CD4-positive, CD25-positive, alpha-beta regulatory T cell (primary cell): ENCODE results near the gene OVOL2. TPM values are rescaled to one million over a fixed set of nuclear protein-coding genes. Genes with fewer than 3 reads are reported as not detected.

Experiments used
- ATAC-seq, 2 donors: fragments of 150-1000 bp; cut with Tn5 transposase; one replicate each; pipeline ENCODE4 v1.10.0; 2021; ENCODE audit warnings: low read depth in 2 of 2, moderate number of reproducible peaks in 2 of 2, moderate library complexity in 1 of 2
- DNase-seq, 3 donors: peaks; one replicate each; pipeline versions ENCODE4 v3.0.0 to v3.0.0-alpha.2; 2012 to 2022; ENCODE audit warnings: mixed read lengths in 1 of 3
- H3K27ac ChIP-seq: one replicate; pipeline ENCODE4 v1.7.0; 2013; ENCODE audit warnings: mild to moderate bottlenecking, low read length; ENCODE audit not compliant: insufficient read depth, poor library complexity, severe bottlenecking
- H3K27me3 ChIP-seq: one replicate; pipeline ENCODE4 v1.7.0; 2013; ENCODE audit warnings: low read length; ENCODE audit not compliant: control insufficient read depth, insufficient read depth
- H3K36me3 ChIP-seq: one replicate; pipeline ENCODE4 v1.7.0; 2013; ENCODE audit warnings: mild to moderate bottlenecking, low read length, moderate library complexity; ENCODE audit not compliant: control insufficient read depth, insufficient read depth
- H3K4me1 ChIP-seq: 2 replicates; pipeline ENCODE4 v1.7.0; 2013; ENCODE audit warnings: mild to moderate bottlenecking, low read length; ENCODE audit not compliant: insufficient read depth, control insufficient read depth, poor library complexity, severe bottlenecking
- H3K4me3 ChIP-seq: one replicate; pipeline ENCODE4 v1.7.0; 2013; ENCODE audit warnings: low read depth, mild to moderate bottlenecking, low read length, moderate library complexity
- H3K9me3 ChIP-seq, 2 experiments: 1 replicate in 1 of 2; 2 replicates in 1 of 2; pipeline ENCODE4 v1.7.0; 2013; ENCODE audit warnings: low read length in 2 of 2, mild to moderate bottlenecking in 1 of 2, moderate library complexity in 1 of 2; ENCODE audit not compliant: control insufficient read depth in 2 of 2
- H3K27ac Mint-ChIP-seq, 3 donors: one replicate each; pipeline ENCODE4 v1.8.0; 2020 to 2022; ENCODE audit warnings: mild to moderate bottlenecking in 3 of 3, mixed read lengths in 3 of 3, moderate library complexity in 2 of 3
- H3K27me3 Mint-ChIP-seq: one replicate; pipeline ENCODE4 v1.8.0; 2022; ENCODE audit warnings: mild to moderate bottlenecking, mixed read lengths
- H3K36me3 Mint-ChIP-seq: one replicate; pipeline ENCODE4 v1.8.0; 2020; ENCODE audit warnings: mixed read lengths
- H3K4me1 Mint-ChIP-seq, 4 donors: one replicate each; pipeline ENCODE4 v1.8.0; 2020 to 2022; ENCODE audit warnings: mixed read lengths in 4 of 4, mild to moderate bottlenecking in 1 of 4
- H3K4me3 Mint-ChIP-seq, 4 donors: one replicate each; pipeline ENCODE4 v1.8.0; 2020 to 2022; ENCODE audit warnings: mild to moderate bottlenecking in 4 of 4, mixed read lengths in 4 of 4, moderate library complexity in 3 of 4
- H3K9me3 Mint-ChIP-seq, 7 donors: one replicate each; pipeline ENCODE4 v1.8.0; 2020 to 2022; ENCODE audit warnings: mixed read lengths in 7 of 7, mild to moderate bottlenecking in 3 of 7, moderate library complexity in 2 of 7
- polyA plus RNA-seq, 4 donors: library from polyadenylated mRNA; unstranded; fragments of 300-500 nt; fragmentation: Illumina TruSeq; gene quantifications; one replicate each; pipeline ENCODE4 v1.2.3, GENCODE V29; 2021
- total RNA-seq: library from RNA; stranded (reverse); gene quantifications from one replicate; pipeline ENCODE4 v1.2.3, GENCODE V29; 2022

OVOL2 gene
- total and polyA plus RNA-seq, 5 donors from 2014 or later, result not detected

DNA sequence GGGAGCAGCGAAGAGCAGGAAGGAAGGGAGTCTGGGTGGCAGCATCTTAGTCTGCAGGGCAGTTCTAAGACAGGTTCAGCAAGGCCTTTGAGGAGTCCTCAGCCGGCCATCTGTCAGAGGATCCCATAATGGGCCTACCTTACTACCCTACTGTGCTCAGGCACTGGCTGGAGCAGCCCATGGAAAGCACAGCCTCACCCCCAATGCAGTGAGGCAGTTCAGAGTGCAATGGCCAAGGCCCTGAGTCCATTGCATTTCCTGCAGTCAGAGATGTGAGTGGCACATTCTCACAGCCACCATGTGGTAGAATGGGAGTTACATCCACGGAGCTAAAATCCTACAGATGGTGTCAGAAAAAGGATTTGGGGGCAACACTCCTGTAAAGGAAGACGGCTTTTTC, 19.4 kb upstream of the OVOL2 start:
- DNase-seq (no peak), ATAC-seq (no peak)
- no peak overlapping the region for H3K27ac Mint-ChIP-seq
- Histone ChIP-seq H3K27me3 (no peaks in the 10 kb centered on the region), H3K4me3 (no peak overlapping the region), H3K36me3 (no peaks in the 10 kb centered on the region), H3K9me3 (no peaks in the 10 kb centered on the region), H3K4me1 (no peaks in the 10 kb centered on the region), H3K27ac (no peak overlapping the region)
- H3K4me3 Mint-ChIP-seq, result no peak overlapping the region
- no peaks in the 10 kb centered on the region for H3K4me1 Mint-ChIP-seq
- H3K36me3 Mint-ChIP-seq, result no peaks in the 10 kb centered on the region
- H3K9me3 Mint-ChIP-seq, result no peaks in the 10 kb centered on the region
- H3K27me3 Mint-ChIP-seq, result peaks cover 23% of the 10 kb centered on the region

DNA sequence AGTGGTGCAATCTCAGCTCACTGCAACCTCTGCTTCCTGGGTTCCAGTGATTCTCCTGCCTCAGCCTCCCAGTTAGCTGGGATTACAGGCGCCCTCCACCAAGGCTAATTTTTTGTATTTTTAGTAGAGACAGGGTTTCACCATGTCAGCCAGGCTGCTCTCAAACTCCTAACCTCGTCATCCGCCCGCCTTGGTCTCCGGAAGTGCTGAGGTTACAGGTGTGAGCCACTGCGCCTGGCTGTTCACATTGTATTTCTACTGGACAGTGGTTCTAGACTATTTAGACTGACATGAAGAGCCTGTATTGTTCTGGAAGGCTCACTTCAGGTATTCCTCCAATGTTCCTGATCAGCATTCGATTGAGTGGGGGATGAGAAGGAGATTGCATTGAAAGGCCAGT, 14.8 kb upstream of the OVOL2 start:
- Histone ChIP-seq H3K9me3 (no peaks in the 10 kb centered on the region), H3K4me1 (no peaks in the 10 kb centered on the region), H3K4me3 (no peak overlapping the region), H3K27me3 (no peaks in the 10 kb centered on the region), H3K36me3 (no peaks in the 10 kb centered on the region), H3K27ac (no peak overlapping the region)
- Mint-ChIP-seq H3K4me3 (no peak overlapping the region), H3K27ac (peak overlapping the region in 1 of 3 donors; percentile 60), H3K9me3 (no peaks in the 10 kb centered on the region), H3K27me3 (peaks cover 24% of the 10 kb centered on the region), H3K36me3 (no peaks in the 10 kb centered on the region), H3K4me1 (no peaks in the 10 kb centered on the region)
- ATAC-seq (no peak), DNase-seq (no peak)

DNA sequence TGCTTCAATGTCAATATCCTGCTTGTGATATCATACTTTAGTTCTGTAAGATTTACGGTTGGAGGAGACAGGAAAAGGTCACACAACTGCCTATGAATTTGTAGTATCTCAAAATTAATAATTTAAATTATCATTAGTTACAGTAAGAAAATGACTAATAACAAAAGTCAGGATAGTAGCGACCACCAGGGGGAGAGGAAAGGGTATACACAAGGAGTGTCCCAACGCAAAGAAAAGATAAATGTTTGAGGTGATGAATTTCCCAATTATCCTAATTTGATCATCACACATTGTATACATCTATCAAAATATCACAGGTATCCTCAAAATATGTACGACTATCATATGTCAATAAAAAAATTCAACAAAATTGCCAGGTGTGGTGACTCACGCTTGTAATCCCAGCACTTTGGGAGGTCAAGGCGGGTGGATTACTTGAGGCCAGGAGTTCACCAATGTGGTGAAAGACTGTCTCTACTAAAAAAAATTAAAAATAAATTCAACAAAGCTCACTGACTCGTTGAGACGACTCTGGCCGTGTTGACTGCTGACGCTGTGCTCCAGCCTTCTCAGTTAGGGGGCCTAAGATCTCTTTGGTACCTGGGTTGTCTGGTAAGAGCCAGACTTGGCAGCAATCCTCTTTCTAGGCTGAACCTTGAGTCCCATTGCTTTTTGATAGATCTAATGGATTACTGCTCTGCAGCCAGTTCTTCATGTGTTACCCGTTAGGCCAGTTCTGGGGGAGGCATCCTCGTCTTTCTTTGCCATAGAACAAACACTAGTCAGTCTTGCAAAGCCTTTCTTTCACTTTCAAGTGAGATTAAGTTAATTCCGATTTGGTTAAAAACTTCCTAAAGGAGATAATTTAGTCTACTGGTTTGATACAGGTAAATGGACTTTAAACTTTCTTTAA, 9.0 kb upstream of the OVOL2 start:
- H3K9me3 Mint-ChIP-seq, result no peaks in the 10 kb centered on the region
- ATAC-seq, result no peak
- H3K9me3 ChIP-seq, result no peaks in the 10 kb centered on the region

GRCh38 chr20:18063676-18064075, 6.0 kb upstream of the OVOL2 start:
- Mint-ChIP-seq H3K27ac (peak overlapping the region in 1 of 3 donors; percentile 82), H3K9me3 (peaks cover 0 to 6% (median 0%) of the 10 kb centered on the region in 7 donors), H3K4me3 (no peak overlapping the region), H3K4me1 (peaks cover 0 to 2% (median 0%) of the 10 kb centered on the region in 4 donors), H3K27me3 (peaks cover 56% of the 10 kb centered on the region), H3K36me3 (no peaks in the 10 kb centered on the region)
- H3K4me3 ChIP-seq, result no peak overlapping the region
- H3K27me3 ChIP-seq, result peaks cover 11% of the 10 kb centered on the region
- DNase-seq (no peak), ATAC-seq (no peak)
- H3K36me3 ChIP-seq, result no peaks in the 10 kb centered on the region
- peaks cover 0 to 4% of the 10 kb centered on the region in 2 experiments for H3K9me3 ChIP-seq
- H3K27ac ChIP-seq, result no peak overlapping the region
- no peaks in the 10 kb centered on the region for H3K4me1 ChIP-seq

More for the DNA sequence above, 9.0 kb upstream of the OVOL2 start:
- Histone ChIP-seq H3K27me3 (no peaks in the 10 kb centered on the region), H3K27ac (no peak overlapping the region), H3K4me3 (no peak overlapping the region), H3K4me1 (no peaks in the 10 kb centered on the region), H3K36me3 (no peaks in the 10 kb centered on the region)
- H3K4me3 Mint-ChIP-seq, result no peak overlapping the region
- H3K27ac Mint-ChIP-seq, result no peak overlapping the region
- H3K27me3 Mint-ChIP-seq, result peaks cover 35% of the 10 kb centered on the region
- no peak for DNase-seq
- no peaks in the 10 kb centered on the region for H3K4me1 Mint-ChIP-seq
- H3K36me3 Mint-ChIP-seq, result no peaks in the 10 kb centered on the region

DNA sequence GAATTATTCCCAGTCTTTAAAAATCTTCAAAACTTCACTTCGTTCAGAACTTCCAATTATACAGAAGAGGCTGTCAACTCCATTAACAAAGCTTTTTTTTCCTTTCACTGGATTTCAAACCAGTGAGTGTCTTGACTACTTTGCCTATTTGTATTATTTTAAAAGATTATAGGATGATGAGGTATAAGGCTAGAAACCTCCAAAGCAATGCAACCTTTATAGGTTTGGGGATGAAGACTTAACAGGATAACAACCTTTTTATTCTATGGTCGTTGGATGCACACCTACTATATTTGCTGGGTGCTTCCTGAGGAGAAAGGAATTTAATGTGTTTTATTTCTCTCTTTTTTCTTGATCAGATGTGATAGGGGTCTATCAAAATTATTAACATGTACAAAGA, 1.9 kb upstream of the OVOL2 start:
- Histone ChIP-seq H3K4me1 (peaks cover 12% of the 10 kb centered on the region), H3K27me3 (peaks cover 20% of the 10 kb centered on the region), H3K4me3 (no peak overlapping the region), H3K36me3 (no peaks in the 10 kb centered on the region), H3K9me3 (peaks cover 0 to 4% of the 10 kb centered on the region in 2 experiments), H3K27ac (no peak overlapping the region)
- ATAC-seq (no peak), DNase-seq (no peak)
- Mint-ChIP-seq H3K36me3 (no peaks in the 10 kb centered on the region), H3K27me3 (peaks cover 72% of the 10 kb centered on the region), H3K4me1 (peaks cover 0 to 13% (median 1%) of the 10 kb centered on the region in 4 donors), H3K4me3 (peak overlapping the region in 1 of 4 donors; percentile 15), H3K9me3 (peaks cover 0 to 6% (median 0%) of the 10 kb centered on the region in 7 donors), H3K27ac (no peak overlapping the region)

DNA sequence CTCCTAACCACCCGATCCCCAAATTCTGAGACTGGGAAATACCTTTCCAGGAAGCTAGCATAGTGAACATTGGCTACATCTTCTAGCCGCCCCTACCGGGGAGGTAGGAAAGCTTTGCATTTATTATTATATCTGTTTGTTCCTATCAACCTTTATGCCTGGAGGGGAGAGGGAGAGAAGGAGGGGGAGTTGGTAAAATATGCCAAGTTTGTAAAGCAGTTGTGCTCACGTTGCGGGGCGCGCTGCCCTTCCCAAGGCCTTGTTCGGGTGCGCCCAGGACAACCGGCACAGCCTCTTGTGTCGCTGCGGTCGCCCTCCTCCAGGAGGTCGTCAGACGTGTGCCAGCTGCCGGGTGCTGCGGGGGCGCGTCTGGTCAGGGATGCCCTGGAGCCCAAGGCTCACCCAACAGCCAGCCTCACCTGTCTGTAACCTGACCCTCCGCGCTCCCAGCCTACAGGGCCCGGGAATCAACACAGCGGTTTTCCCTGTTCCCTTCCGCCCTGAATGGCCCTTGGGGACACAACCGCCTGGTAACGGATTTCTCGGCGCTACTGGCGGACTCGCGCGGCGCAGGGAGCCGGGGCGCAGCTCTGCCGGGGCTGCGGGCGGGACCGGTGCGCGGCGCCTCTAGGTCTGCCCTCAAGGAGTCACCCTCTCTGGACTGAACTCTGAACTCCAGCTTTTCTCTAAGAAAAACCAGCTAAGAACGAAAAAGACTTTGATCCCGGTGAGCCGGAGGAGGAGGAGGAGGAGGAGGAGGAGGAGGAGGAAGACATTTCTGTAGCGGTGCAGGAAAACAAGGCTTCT, 1.1 kb upstream of the OVOL2 start:
- Mint-ChIP-seq H3K27ac (no peak overlapping the region), H3K9me3 (peaks cover 0 to 6% (median 0%) of the 10 kb centered on the region in 7 donors), H3K36me3 (no peaks in the 10 kb centered on the region), H3K27me3 (peaks cover 69% of the 10 kb centered on the region), H3K4me1 (peaks cover 0 to 13% (median 1%) of the 10 kb centered on the region in 4 donors), H3K4me3 (peak overlapping the region in 2 of 4 donors; percentile 39 to 85)
- peaks cover 0 to 4% of the 10 kb centered on the region in 2 experiments for H3K9me3 ChIP-seq
- H3K4me3 ChIP-seq, result no peak overlapping the region
- ATAC-seq (no peak), DNase-seq (no peak)
- H3K36me3 ChIP-seq, result no peaks in the 10 kb centered on the region
- peaks cover 24% of the 10 kb centered on the region for H3K27me3 ChIP-seq
- peaks cover 12% of the 10 kb centered on the region for H3K4me1 ChIP-seq
- H3K27ac ChIP-seq, result no peak overlapping the region

DNA sequence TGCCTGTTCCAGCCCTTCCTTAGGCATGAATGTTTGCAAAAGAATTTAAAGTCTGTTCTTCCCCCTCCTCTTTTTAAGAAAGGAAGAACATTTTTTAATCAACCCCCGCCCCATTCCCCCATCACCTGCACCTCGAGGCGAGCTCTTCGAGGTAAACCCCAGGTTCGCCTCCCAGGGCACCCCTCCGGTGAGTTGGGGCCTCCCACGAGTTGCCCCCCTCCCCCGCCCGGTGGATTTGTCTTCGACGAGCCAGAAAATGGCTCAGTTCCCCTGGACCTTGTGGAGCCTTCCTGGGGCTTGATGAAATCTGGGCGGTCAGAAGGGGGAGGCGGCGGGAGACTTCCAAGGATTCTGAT, 256 bp upstream of the OVOL2 start:
- no peak overlapping the region for H3K27ac Mint-ChIP-seq
- peaks cover 27% of the 10 kb centered on the region for H3K27me3 ChIP-seq
- peaks cover 0 to 6% (median 0%) of the 10 kb centered on the region in 7 donors for H3K9me3 Mint-ChIP-seq
- ATAC-seq (no peak), DNase-seq (no peak)
- H3K27ac ChIP-seq, result no peak overlapping the region
- peaks cover 0 to 4% of the 10 kb centered on the region in 2 experiments for H3K9me3 ChIP-seq
- peaks cover 66% of the 10 kb centered on the region for H3K27me3 Mint-ChIP-seq
- H3K4me1 Mint-ChIP-seq, result peaks cover 0 to 13% (median 1%) of the 10 kb centered on the region in 4 donors
- H3K4me3 Mint-ChIP-seq, result peak overlapping the region in 1 of 4 donors; percentile 56
- peaks cover 12% of the 10 kb centered on the region for H3K4me1 ChIP-seq
- no peaks in the 10 kb centered on the region for H3K36me3 ChIP-seq
- H3K36me3 Mint-ChIP-seq, result no peaks in the 10 kb centered on the region
- H3K4me3 ChIP-seq, result no peak overlapping the region
